C1 segment of cervical spinal cord (tissue), 14 donors: ENCODE data around the gene RUNX1.

Experiments
- DNase-seq, 14 donors: peaks; one replicate each; lab custom pipeline; 2025; lab: John Stamatoyannopoulos, UW

Gene RUNX1

GRCh38 chr21:34830386-34831170 is 218.5 kb downstream of the RUNX1 start:
- DNase-seq: no peak

- DNase-seq: no peak
Observed at GRCh38 chr21:34827445-34828235, 221.5 kb downstream of the RUNX1 start.

- DNase-seq: no peak
Observed at GRCh38 chr21:34826836-34827235, 222.3 kb downstream of the RUNX1 start.

- DNase-seq: no peak
Observed at GRCh38 chr21:34825948-34826548, 223.1 kb downstream of the RUNX1 start.

- no peak for DNase-seq
Observed at GRCh38 chr21:34825101-34825500, 224.0 kb downstream of the RUNX1 start.

GRCh38 chr21:34824314-34824713 is 224.8 kb downstream of the RUNX1 start:
- DNase-seq: no peak

- DNase-seq: no peak
Observed at GRCh38 chr21:34822942-34823341, 226.2 kb downstream of the RUNX1 start.

GRCh38 chr21:34822168-34822567 is 226.9 kb downstream of the RUNX1 start:
- DNase-seq: no peak

- no peak for DNase-seq
Observed at GRCh38 chr21:34821717-34822116, 227.4 kb downstream of the RUNX1 start.

GRCh38 chr21:34820051-34820450 is 229.1 kb downstream of the RUNX1 start:
- DNase-seq: no peak

GRCh38 chr21:34819357-34819999 is 229.6 kb downstream of the RUNX1 start:
- no peak for DNase-seq

- no peak for DNase-seq
Observed at GRCh38 chr21:34818662-34819158, 230.4 kb downstream of the RUNX1 start.

GRCh38 chr21:34817821-34818661 is 231.1 kb downstream of the RUNX1 start:
- DNase-seq: no peak

GRCh38 chr21:34815831-34816705 is 233.0 kb downstream of the RUNX1 start:
- DNase-seq: no peak

- DNase-seq: no peak
Observed at GRCh38 chr21:34814529-34814951, 234.6 kb downstream of the RUNX1 start.

GRCh38 chr21:34813266-34813894 is 235.7 kb downstream of the RUNX1 start:
- no peak for DNase-seq

GRCh38 chr21:34812504-34813265 is 236.4 kb downstream of the RUNX1 start:
- DNase-seq: no peak

GRCh38 chr21:34811368-34811767 is 237.7 kb downstream of the RUNX1 start:
- DNase-seq: no peak

GRCh38 chr21:34810786-34811185 is 238.3 kb downstream of the RUNX1 start:
- no peak for DNase-seq
